ENCODE results near the gene ATF6.
"Not testable (repeated sequence)": the region's sequence is repeated elsewhere in the genome, so short reads cannot be mapped to it uniquely, and the experiment has no call there.

Gene ATF6

DNA sequence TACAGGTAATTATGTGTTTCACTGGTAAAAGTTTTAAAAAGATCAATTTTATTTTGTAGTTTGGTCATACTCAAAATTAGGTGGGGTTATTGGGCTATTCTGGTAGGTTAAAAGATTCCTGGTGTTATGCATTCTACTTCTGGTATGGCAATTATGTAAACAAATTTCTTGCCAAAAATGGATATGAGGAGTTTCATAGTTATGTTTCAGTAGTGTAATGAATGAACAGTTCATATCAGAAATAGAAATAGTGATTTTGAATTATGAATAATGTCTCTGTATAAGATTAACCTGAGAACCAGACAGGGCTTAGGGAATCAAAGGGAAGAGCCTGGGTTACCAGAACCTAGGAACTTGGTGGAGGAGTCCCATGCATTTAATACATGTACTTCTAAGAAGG lies 15.9 kb downstream of the ATF6 start:
- DNase-seq (ENCODE audit: low read depth, low spot score): no peak

DNA sequence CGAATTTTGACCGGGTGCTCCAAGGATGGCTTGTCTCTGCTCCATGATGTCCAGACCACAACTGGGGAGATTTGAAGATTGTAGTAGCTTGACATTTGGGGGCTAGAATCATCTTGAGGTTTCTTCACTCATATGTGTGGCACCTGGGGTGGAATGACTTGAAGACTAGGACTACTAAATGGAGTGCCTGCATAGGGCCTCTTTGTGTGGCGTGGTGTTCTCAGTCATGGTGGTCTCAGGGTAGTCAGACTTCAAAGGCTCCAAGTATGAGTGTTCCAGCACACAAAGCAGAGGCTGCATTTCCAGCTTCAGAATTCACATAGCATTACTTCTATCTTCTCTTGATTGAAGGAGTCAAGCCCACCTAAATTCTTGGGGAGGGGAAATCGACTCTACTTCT lies 16.8 kb downstream of the ATF6 start:
- DNase-seq (ENCODE audit: low read depth, low spot score): no peak

DNA sequence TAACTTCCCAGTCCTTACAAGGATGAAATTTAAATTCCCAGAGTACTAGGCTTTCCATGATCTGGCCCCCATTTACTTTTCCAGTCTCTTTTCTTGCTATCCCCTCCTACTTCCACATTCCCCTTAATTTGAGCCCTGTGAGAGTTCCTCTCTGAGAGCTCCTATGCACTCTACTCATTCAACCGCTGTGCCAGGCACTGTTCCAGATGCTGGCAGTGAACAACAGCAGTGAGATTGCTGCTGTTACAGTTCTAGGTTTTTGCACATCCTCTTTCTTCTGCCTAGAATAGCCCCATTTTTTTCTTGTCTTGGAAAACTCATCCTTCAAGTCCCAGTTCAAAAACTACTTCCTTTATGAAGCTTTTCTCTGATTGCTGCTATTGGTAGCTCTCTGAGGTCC lies 18.8 kb downstream of the ATF6 start:
- DNase-seq (ENCODE audit: low read depth, low spot score): no peak

DNA sequence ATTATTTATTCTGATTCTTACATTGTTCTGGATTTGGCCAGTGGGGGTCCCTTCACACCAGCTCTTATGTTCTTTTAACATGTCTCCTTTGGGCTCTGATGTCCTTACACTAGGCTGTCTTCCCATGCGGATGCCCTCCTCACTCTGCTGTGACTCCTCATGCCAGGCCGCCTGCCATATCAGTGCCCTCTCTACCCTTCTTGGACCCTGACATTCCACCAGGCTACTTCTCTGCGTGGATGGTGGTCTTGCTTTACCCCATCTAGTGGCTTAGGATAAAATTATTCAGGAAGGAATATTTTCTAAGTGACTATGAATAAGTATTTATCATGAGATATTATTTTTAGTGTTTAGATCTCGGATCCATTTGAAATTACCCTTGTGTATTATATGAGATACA lies 21.2 kb downstream of the ATF6 start:
- DNase-seq (ENCODE audit: low read depth, low spot score): no peak

DNA sequence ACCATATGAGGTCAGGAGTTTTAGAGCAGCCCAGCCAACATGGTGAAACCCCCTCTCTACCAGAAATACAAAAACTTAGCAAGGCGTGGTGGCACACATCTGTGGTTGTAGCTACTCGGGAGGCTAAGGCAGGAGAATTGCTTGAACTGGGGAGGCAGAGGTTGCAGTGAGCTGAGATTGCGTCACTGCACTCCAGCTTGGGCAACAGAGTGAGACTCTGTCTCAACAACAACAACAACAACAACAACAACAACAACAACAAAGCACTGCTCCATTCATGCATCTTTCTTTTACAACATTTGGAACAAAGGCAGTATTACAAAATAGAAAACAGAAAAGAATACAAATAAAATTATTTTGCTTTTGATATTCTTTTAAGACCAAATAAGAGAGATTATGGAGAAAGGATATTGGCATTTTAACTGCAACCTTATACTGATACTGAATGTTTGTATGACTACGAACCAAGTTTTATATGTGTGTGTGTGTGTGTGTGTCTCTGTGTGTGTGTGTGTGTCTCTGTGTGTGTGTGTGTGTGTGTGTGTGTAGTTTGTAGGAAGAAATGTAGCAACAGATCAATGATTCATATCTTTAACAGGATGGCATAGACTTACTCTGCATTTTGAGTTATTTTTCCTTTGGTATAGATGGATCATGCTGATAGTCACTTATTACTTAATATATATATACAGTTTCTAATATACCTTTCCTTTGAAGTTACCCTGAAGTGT lies 24.6 kb downstream of the ATF6 start:
- DNase-seq (ENCODE audit: low read depth, low spot score): no peak

DNA sequence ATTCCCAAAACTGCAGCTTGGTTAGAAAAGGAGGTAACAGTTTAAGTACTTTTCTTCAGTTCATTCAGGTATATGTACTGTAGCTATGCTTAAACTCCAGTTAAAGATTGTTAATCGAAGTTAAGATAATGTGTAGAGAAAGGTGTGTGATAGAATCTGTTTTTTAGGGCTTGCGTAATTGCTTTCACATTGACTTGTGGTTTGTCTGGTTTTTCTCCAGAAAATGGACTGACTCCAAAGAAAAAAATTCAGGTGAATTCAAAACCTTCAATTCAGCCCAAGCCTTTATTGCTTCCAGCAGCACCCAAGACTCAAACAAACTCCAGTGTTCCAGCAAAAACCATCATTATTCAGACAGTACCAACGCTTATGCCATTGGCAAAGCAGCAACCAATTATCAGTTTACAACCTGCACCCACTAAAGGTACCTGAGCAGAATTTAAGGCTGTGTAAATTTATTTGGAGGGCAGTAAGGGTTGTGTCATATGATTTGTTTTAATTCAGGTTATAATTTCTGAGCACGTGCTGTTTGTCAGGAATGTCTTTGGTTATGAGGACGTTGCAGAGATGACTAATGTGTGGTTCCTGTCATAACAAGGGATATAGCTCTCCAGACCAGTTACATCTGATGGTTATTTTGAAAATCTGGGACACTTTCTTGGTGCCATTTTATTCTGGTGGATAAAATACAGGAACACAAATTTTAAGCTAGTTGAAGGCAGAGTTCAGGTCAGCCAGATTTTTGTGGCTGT lies 26.0 kb downstream of the ATF6 start:
- DNase-seq (ENCODE audit: low read depth, low spot score): no peak

DNA sequence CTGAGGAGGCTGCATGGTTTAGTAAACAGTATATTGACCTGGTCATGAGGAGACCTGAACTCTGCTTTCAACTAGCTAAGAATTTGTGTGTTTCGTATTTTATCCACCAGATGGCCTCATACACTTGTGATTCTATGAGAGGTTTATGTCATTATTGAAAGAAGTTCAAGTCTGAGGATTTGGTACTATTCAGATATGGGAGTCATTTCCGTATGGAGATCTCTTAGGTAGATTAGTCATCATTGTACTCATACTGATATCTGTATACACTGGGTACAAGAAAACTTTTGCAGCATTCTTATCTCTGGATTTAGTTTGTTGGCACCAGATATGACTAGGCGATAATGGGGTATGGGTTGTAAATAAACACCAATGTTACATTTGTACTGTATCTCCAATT lies 26.6 kb downstream of the ATF6 start:
- peak; percentile 12 for DNase-seq (ENCODE audit: low read depth, low spot score)

DNA sequence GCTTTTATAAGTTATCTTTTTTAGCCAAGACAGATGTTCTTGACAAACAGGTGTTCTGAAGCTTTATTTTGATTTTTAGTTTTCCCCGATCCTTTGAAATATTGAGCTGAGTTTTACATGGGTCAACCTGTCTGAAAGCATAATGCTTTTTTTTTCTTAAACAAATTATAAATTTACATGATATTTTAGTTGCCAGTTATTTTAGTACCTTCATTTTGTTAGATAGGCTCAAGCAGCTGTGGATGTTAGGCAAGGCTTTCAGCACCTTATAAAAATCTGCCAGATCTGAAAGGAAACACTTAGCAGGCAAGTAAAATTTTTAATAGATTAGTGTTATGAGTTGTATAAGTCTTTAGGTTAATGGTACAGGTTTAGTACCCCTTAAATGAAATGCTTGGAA lies 33.7 kb downstream of the ATF6 start:
- no peak for DNase-seq (ENCODE audit: low read depth, low spot score)

DNA sequence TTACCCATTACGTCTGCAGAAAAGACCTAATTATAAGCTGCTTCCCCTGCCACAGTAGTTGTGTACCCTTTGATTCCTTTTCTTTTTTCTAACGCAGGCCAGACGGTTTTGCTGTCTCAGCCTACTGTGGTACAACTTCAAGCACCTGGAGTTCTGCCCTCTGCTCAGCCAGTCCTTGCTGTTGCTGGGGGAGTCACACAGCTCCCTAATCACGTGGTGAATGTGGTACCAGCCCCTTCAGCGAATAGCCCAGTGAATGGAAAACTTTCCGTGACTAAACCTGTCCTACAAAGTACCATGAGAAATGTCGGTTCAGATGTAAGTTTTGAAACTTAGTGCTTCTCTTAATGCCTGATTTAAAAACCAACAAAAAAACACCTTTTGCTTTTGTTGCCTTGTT lies 35.8 kb downstream of the ATF6 start:
- no peak for DNase-seq (ENCODE audit: low read depth, low spot score)

DNA sequence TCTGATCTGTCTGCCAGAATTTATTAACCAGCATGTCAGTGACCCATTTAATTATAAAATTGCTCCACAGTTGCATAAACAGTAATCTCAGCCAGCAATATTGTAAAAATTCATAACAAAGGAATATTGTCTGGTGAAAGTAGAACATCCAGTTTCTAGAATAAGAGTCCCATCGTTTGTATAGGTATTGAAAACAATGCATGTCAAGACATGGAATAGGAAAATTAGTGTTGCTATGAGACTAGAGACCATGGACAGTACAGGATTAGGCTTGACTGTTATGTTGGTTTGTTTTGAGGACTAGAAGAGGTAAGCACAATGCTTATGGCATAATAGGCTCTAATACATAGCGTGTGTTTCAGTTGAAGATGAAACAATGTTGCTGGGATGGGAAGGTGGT lies 37.1 kb downstream of the ATF6 start:
- no peak for DNase-seq (ENCODE audit: low read depth, low spot score)

DNA sequence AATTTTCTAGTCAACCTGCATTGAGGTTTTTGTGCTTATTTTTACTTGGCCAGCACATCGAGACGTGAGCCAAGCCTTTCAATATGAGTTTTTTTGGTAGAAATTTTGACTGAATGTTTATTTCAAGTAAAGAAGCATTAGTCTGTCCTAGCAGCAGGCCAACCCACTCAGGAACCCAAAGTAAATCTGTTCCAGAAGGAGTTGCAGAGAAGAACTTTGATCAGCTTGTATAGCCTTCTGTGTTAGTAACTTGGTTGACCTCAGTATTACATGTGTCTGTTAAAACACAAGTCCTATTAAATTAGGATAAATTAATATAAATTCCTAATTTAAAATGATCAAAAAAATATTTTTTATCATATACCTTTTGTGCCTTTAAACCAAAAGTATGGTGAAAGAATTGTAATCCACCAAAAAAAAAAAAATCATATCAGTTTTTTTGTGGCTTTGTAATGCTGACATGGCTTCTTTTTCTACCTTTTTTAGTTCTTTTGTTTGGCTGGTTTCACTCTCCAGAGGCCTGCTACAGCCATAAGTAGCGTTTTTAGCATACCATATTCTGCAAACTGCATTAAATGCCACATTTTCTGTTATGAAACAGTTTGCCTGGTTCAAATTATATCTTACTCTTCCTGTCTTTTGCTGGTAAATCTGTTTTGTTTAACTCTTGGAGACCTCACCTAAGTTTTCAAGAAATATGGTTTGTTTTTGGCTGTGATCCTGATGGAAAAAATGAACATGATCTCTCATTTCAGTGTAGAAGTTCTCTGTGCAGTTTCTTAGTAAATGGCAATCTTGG lies 39.5 kb downstream of the ATF6 start:
- DNase-seq (ENCODE audit: low read depth, low spot score): no peak

DNA sequence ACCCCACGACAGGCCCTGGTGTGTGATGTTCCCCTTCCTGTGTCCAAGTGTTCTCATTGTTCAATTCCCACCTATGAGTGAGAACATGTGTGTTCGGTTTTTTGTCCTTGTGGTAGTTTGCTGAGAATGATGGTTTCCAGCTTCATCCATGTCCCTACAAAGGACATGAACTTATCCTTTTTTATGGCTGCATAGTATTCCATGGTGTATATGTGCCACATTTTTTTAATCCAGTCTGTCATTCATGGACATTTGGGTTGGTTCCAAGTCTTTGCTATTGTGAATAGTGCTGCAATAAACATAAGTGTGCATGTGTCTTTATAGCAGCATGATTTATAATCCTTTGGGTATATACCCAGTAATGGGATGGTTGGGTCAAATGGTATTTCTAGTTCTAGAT lies 43.1 kb downstream of the ATF6 start:
- not testable (repeated sequence) for DNase-seq (ENCODE audit: low read depth, low spot score)

DNA sequence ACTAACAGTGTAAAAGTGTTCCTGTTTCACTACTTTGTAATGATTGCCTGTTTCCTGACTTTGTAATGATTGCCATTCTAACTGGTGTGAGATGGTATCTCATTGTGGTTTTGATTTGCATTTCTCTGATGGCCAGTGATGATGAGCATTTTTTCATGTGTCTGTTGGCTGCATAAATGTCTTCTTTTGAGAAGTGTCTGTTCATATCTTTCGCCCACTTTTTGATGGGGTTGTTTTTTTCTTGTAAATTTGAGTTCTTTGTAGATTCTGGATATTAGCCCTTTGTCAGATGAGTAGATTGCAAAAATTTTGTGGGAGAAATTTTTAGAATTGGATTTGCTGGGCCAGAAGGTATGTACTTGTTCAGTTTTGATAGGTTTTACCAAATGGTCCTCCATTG lies 43.5 kb downstream of the ATF6 start:
- DNase-seq (ENCODE audit: low read depth, low spot score): not testable (repeated sequence)

DNA sequence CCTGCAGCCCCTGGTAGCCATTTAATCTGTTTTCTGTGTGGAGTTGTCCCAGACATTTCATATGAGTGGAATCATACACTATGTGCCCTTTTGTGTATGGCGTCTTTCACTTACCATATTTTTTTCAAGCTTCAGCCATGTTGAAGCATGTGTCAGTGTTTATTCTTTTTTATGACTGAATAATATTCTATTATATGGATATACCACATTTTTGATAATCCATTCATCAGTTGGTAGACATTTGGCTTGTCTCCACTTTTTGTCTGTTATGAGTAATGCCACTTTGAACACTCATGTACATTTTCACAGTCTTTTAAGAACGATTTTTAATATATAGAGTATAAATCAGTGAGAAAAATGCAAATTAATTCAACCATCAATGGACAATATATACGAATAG lies 44.7 kb downstream of the ATF6 start:
- DNase-seq (ENCODE audit: low read depth, low spot score): no peak

DNA sequence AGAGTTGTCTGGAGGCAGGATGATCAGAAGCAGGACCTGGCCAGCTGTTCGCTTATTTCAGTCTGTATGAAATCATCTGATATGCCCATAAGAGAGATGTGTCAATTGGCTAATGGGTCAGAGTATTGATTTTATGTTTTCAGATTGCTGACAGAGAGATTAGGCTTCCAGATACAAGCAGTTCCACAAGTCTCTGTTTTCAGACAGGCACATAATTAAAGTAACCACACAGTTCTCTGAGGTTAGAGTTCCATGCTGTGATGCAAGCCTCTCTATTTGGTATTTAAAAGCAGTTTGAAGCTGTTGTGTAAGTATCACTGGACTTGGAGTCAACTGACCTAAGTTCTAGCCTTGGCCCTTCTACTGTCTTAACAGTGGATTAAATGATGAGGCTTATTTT lies 50.1 kb downstream of the ATF6 start:
- no peak for DNase-seq (ENCODE audit: low read depth, low spot score)

DNA sequence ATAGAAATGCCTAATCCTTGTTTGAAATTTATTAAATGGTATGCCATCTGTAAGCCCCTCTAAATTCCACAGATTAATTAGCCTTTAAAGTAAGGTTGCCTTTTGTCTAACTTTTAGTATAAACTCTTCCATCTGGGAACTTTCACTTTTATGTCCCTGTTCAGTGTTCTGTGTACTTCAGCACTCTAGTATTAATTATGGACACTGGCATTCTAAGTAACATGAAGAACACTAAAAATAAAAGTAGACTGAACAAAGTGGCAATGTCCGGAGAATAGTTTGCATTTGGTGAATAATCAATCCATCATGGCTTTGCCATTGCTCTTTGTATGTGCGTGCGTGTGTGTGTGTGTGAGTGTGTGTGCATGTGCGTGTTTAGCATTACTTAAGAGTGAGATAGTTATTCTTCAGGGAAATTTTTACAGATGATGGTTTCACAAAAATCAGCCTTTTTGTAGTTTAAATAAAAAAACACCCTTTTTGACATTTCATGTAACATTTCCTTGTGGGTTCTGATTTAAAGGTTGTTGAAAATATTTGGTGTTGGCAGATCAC lies 51.1 kb downstream of the ATF6 start:
- no peak for DNase-seq (ENCODE audit: low read depth, low spot score)

DNA sequence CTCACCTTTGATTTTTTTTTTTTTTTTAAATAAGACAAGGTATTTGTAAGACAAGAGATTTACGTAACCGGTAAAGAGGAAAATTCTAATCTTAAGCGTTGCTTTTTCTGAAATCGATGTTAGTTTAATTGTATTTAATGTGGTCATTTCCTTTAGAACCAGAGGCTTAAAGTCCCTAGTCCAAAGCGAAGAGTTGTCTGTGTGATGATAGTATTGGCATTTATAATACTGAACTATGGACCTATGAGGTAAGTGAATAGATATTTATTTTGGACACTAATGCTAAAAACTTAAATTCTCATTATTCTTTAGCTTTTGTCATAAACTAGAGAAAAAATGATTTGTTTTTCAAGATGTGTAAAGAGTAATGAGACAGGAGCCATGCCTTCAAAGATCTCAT lies 54.8 kb downstream of the ATF6 start:
- no peak for DNase-seq (ENCODE audit: low read depth, low spot score)

DNA sequence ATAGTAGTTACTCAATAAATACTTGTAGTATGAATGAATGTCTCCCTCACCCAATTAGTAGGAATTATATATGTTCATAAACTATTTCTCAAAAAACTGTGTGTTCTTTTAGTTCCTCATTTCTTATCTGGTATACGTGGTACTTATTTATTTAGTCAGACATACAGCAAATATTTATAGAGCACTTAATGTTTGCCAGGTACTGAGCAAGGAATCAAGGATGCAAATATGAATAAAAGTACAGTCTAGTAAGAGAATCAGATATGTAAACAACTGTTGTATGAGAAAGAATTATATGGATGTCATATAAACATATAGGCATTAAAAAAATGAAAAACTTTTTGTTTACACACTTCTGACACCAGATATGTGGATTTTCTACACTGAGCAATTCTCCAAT lies 58.5 kb downstream of the ATF6 start:
- DNase-seq (ENCODE audit: low read depth, low spot score): no peak

DNA sequence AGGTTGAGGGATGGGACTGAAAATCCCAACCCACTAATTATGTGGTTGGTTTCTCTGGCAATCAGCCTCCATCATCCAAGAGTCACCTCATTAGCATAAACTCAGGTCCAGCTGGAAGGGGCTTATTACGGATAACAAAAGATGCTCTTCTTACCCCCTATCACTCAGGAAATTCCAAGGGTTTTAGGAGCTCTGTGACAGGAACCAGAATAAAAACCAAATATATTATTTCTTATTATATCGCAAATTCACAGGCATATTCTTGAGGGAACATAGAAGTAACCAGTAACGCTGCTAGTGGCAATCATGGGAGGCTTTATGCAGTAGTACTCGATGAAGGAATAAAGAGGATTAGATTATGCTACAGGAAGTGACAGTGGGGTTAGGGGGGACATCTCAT lies 59.7 kb downstream of the ATF6 start:
- no peak for DNase-seq (ENCODE audit: low read depth, low spot score)

DNA sequence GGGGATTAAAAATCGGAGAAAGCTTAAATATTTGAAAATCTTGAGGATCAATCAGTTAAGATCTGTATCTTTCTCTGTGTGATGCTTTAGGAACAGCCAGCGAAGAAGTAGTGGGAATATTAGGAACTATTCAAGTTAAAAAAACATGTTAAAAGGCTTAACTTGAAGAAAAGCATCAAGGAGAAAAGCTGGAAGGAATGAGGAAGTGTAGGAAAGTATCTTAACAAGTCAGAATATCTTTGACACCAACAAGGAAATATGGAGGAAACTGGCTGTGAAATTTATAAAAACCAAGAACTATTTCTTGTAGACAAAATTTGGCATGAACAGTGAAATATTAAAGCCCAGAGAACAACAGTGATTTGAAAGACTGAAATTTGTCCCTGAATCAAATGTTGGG lies 60.4 kb downstream of the ATF6 start:
- DNase-seq (ENCODE audit: low read depth, low spot score): no peak

DNA sequence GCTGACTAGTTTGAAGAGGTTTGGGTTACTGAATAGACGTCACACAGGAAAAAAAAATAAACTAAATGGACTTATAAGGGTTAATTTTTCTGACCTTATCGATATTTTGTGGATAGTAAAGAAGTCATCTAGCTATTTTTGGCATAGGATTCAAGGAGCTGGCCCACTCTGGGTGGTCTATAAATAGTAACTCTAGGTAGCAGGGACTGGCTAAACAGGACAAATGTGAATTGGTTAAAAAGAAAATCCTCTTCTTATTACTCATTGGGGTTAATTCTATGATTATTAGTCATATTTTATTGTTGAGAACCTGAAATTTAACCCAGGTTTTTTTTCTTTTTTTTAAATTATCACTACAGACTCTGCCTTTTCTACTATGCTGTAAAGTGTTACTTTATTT lies 61.7 kb downstream of the ATF6 start:
- DNase-seq (ENCODE audit: low read depth, low spot score): no peak

DNA sequence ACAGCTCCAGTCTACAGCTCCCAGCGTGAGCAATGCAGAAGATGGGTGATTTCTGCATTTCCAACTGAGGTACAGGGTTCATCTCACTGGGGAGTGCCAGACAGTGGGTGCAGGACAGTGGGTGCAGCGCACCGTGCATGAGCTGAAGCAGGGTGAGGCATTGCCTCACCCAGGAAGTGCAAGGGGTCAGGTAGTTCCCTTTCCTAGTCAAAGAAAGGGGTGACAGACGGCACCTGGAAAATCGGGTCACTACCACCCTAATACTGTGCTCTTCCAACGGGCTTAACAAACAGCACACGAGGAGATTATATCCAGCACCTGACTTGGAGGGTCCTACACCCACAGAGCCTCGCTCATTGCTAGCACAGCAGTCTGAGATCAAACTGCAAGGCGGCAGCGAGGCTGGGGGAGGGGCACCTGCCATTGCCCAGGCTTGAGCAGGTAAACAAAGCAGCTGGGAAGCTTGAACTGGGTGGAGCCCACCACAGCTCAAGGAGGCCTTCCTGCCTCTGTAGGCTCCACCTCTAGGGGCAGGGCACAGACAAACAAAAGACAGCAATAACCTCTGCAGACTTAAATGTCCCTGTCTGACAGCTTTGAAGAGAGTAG lies 66.3 kb downstream of the ATF6 start:
- DNase-seq (ENCODE audit: low read depth, low spot score): not testable (repeated sequence)

Data from brain pericyte (primary cell).